Colonic mucosa (tissue), 4 donors: ENCODE data around the gene ZFAND5. TPM values are rescaled to one million over a fixed set of nuclear protein-coding genes. Genes with fewer than 3 reads are reported as not detected.

Experiments used
- DNase-seq: peaks from one replicate; pipeline ENCODE4 v3.0.0-alpha.2; 2020
- H3K27ac ChIP-seq: fragments of 200-600 bp; one replicate; pipeline ENCODE4 v1.8.0; 2021
- H3K27me3 ChIP-seq: fragments of 200-600 bp; one replicate; pipeline ENCODE4 v1.8.0; 2021
- H3K36me3 ChIP-seq: fragments of 200-600 bp; one replicate; pipeline ENCODE4 v1.8.0; 2021
- H3K4me1 ChIP-seq: fragments of 200-600 bp; one replicate; pipeline ENCODE4 v1.8.0; 2021; ENCODE audit warnings: mild to moderate bottlenecking
- H3K4me3 ChIP-seq: fragments of 200-600 bp; one replicate; pipeline ENCODE4 v1.8.0; 2021
- H3K9ac ChIP-seq, 2 donors: one replicate each; pipeline ENCODE4 v1.7.0; 2013; ENCODE audit warnings: control low read depth in 2 of 2, low read depth in 2 of 2, low read length in 2 of 2
- H3K9me3 ChIP-seq: fragments of 200-600 bp; one replicate; pipeline ENCODE4 v1.8.0; 2021
- CTCF ChIP-seq: fragments of 200-600 bp; IDR thresholded peaks from one replicate; pipeline ENCODE4 v1.8.0; 2022; ENCODE audit warnings: antibody characterized with exemption, mild to moderate bottlenecking
- intact Hi-C: fragments of 100-400 bp; cut with DNase I; formaldehyde crosslinking; loops from one replicate; pipeline ENCODE4 v1.14.1; 2022
- total RNA-seq, 2 donors: library from RNA; stranded (reverse); fragmentation: NEBNext Ultra II Directional in 1 of 2; extraction: Animal tissue kit (Norgen Biotek cat#: 25700) in 1 of 2; gene quantifications; one replicate each; pipeline ENCODE4 v1.2.1, GENCODE V29; 2021
- donor health status: healthy.
- donor health status: DM: no; HTN: no; CAD: no.
- donor health status: DM: no; HTN: no; CAD: no.

Gene ZFAND5
- total RNA-seq, 2 donors from 2014 or later = 86.9 to 164 TPM

GRCh38 chr9:72315089-72315509 lies 49.9 kb downstream of the ZFAND5 start:
- Histone ChIP-seq H3K27ac (peak overlapping the region; percentile 70), H3K9me3 (no peaks in the 10 kb centered on the region), H3K9ac (peak overlapping the region in 1 of 2 donors; percentile 7), H3K4me3 (no peak overlapping the region), H3K4me1 (no peaks in the 10 kb centered on the region), H3K27me3 (no peaks in the 10 kb centered on the region), H3K36me3 (no peaks in the 10 kb centered on the region)
- DNase-seq = peak; percentile 68
- intact Hi-C loops = no loop called here
- no peak for TF ChIP-seq CTCF

GRCh38 chr9:72313507-72313906 lies 51.5 kb downstream of the ZFAND5 start:
- H3K4me1 ChIP-seq = no peaks in the 10 kb centered on the region
- intact Hi-C loops = no loop called here
- DNase-seq = no peak

GRCh38 chr9:72312386-72312987 lies 52.5 kb downstream of the ZFAND5 start:
- Histone ChIP-seq H3K4me3 (no peak overlapping the region), H3K27ac (no peak overlapping the region), H3K9me3 (no peaks in the 10 kb centered on the region), H3K9ac (peak overlapping the region in 1 of 2 donors; percentile 10), H3K4me1 (no peaks in the 10 kb centered on the region), H3K27me3 (no peaks in the 10 kb centered on the region), H3K36me3 (no peaks in the 10 kb centered on the region)
- intact Hi-C loops = no loop called here
- DNase-seq = no peak
- no peak for TF ChIP-seq CTCF

More at GRCh38 chr9:72313507-72313906, 51.5 kb downstream of the ZFAND5 start:
- Histone ChIP-seq H3K36me3 (no peaks in the 10 kb centered on the region), H3K27me3 (no peaks in the 10 kb centered on the region), H3K4me3 (no peak overlapping the region), H3K9me3 (no peaks in the 10 kb centered on the region), H3K27ac (no peak overlapping the region), H3K9ac (peak overlapping the region in 1 of 2 donors; percentile 21)
- no peak for TF ChIP-seq CTCF

- Histone ChIP-seq H3K4me1 (no peaks in the 10 kb centered on the region), H3K9me3 (no peaks in the 10 kb centered on the region), H3K36me3 (no peaks in the 10 kb centered on the region), H3K27me3 (no peaks in the 10 kb centered on the region), H3K9ac (no peak overlapping the region), H3K4me3 (no peak overlapping the region), H3K27ac (no peak overlapping the region)
- DNase-seq = no peak
- intact Hi-C loops = loop anchor here (5.0 kb wide), 1 partner anchor 53 kb away; no protein-coding TSS in a partner anchor
- TF ChIP-seq CTCF = no peak
Observed at GRCh38 chr9:72309364-72310133, 55.5 kb downstream of the ZFAND5 start.

- no peak overlapping the region for H3K4me3 ChIP-seq
- no peaks in the 10 kb centered on the region for H3K4me1 ChIP-seq
- H3K27ac ChIP-seq = peak overlapping the region; percentile 89
- no peaks in the 10 kb centered on the region for H3K36me3 ChIP-seq
- no peak for TF ChIP-seq CTCF
- no peaks in the 10 kb centered on the region for H3K9me3 ChIP-seq
- DNase-seq = no peak
- no peaks in the 10 kb centered on the region for H3K27me3 ChIP-seq
- no peak overlapping the region for H3K9ac ChIP-seq
- intact Hi-C loops = loop anchor here (5.0 kb wide), 1 partner anchor 56 kb away; no protein-coding TSS in a partner anchor
Observed at GRCh38 chr9:72306761-72307160, 58.2 kb downstream of the ZFAND5 start.
